ENCODE data around the gene MYH14. TPM values are rescaled to one million over a fixed set of nuclear protein-coding genes. Genes with fewer than 3 reads are reported as not detected.
A peak's percentile ranks its signal among the peaks of the same experiment; 100 is the strongest.

The MYH14 gene
- total RNA-seq, 4 donors from 2014 or later = 139 to 475 (median 333) TPM

GRCh38 chr19:50266041-50266440 lies 62.6 kb downstream of the MYH14 start:
- H3K36me3 ChIP-seq = peaks cover 0 to 82% (median 0%) of the 10 kb centered on the region in 3 donors

GRCh38 chr19:50266896-50267295 lies 63.5 kb downstream of the MYH14 start:
- Histone ChIP-seq H3K27me3 (no peaks in the 10 kb centered on the region), H3K4me1 (no peaks in the 10 kb centered on the region), H3K9me3 (no peaks in the 10 kb centered on the region), H3K36me3 (peaks cover 0 to 84% (median 0%) of the 10 kb centered on the region in 3 donors), H3K4me3 (no peak overlapping the region), H3K27ac (peak overlapping the region in 1 of 4 donors; percentile 43)
- TF ChIP-seq CTCF (IDR thresholded peaks at IDR 0.05) (no peak), POLR2A (IDR thresholded peaks at IDR 0.05) (no peak)
- peak in 2 of 3 donors; percentile 60 to 77 for DNase-seq

More at GRCh38 chr19:50266041-50266440, 62.6 kb downstream of the MYH14 start:
- DNase-seq = no peak
- Histone ChIP-seq H3K4me3 (no peak overlapping the region), H3K9me3 (no peaks in the 10 kb centered on the region), H3K4me1 (no peaks in the 10 kb centered on the region), H3K27me3 (no peaks in the 10 kb centered on the region), H3K27ac (no peak overlapping the region)
- TF ChIP-seq CTCF (IDR thresholded peaks at IDR 0.05) (no peak), POLR2A (IDR thresholded peaks at IDR 0.05) (no peak)

GRCh38 chr19:50268041-50268440 lies 64.6 kb downstream of the MYH14 start:
- TF ChIP-seq CTCF (IDR thresholded peaks at IDR 0.05) (no peak), POLR2A (IDR thresholded peaks at IDR 0.05) (no peak)
- Histone ChIP-seq H3K36me3 (peaks cover 0 to 84% (median 0%) of the 10 kb centered on the region in 3 donors), H3K4me3 (no peak overlapping the region)

GRCh38 chr19:50268501-50268900 lies 65.1 kb downstream of the MYH14 start:
- no peaks in the 10 kb centered on the region for H3K4me1 ChIP-seq
- DNase-seq = no peak
- H3K9me3 ChIP-seq = no peaks in the 10 kb centered on the region
- H3K27me3 ChIP-seq = no peaks in the 10 kb centered on the region
- no peak overlapping the region for H3K27ac ChIP-seq
- no peak overlapping the region for H3K4me3 ChIP-seq
- no peak for TF ChIP-seq POLR2A (IDR thresholded peaks at IDR 0.05)
- TF ChIP-seq CTCF (IDR thresholded peaks at IDR 0.05) = no peak
- H3K36me3 ChIP-seq = peaks cover 0 to 82% (median 0%) of the 10 kb centered on the region in 3 donors

More at GRCh38 chr19:50268041-50268440, 64.6 kb downstream of the MYH14 start:
- H3K9me3 ChIP-seq = no peaks in the 10 kb centered on the region
- no peaks in the 10 kb centered on the region for H3K4me1 ChIP-seq
- no peaks in the 10 kb centered on the region for H3K27me3 ChIP-seq
- no peak for DNase-seq
- no peak overlapping the region for H3K27ac ChIP-seq

- Histone ChIP-seq H3K27me3 (no peaks in the 10 kb centered on the region), H3K27ac (no peak overlapping the region), H3K36me3 (peaks cover 0 to 81% (median 0%) of the 10 kb centered on the region in 3 donors), H3K4me1 (no peaks in the 10 kb centered on the region), H3K4me3 (no peak overlapping the region), H3K9me3 (no peaks in the 10 kb centered on the region)
- TF ChIP-seq CTCF (IDR thresholded peaks at IDR 0.05) (no peak), POLR2A (IDR thresholded peaks at IDR 0.05) (no peak)
- no peak for DNase-seq
Measured at GRCh38 chr19:50269653-50270052, 66.2 kb downstream of the MYH14 start.
